Activated T-helper 1 cell treated with anti-CD3 and anti-CD28 coated beads, Interleukin-12 subunit alpha, Interleukin-12 subunit beta, Interleukin-2, Interleukin-4 antibody, amounts not matched to agents 30 ng/mL and 10 ng/mL and 1 ng/mL, durations not matched to agents 14 hours and 24 hours and 36 hours (primary cell): ENCODE results near the gene DMBX1. TPM values are rescaled to one million over a fixed set of nuclear protein-coding genes. Genes with fewer than 3 reads are reported as not detected.

ENCODE experiments used
- DNase-seq: peaks from one replicate; pipeline ENCODE4 v3.0.0; 2021; ENCODE audit warnings: low spot score
- H3K27ac Mint-ChIP-seq: one replicate; pipeline ENCODE4 v1.8.0; 2021; ENCODE audit warnings: mild to moderate bottlenecking, mixed read lengths
- H3K27me3 Mint-ChIP-seq: one replicate; pipeline ENCODE4 v1.8.0; 2022; ENCODE audit warnings: mild to moderate bottlenecking, moderate library complexity, mixed read lengths; ENCODE audit not compliant: insufficient read depth
- H3K36me3 Mint-ChIP-seq: one replicate; pipeline ENCODE4 v1.8.0; 2021; ENCODE audit warnings: low read depth, mixed read lengths
- H3K4me1 Mint-ChIP-seq: one replicate; pipeline ENCODE4 v1.8.0; 2021; ENCODE audit warnings: low read depth, mixed read lengths
- H3K4me3 Mint-ChIP-seq: one replicate; pipeline ENCODE4 v1.8.0; 2021; ENCODE audit warnings: mild to moderate bottlenecking, moderate library complexity, mixed read lengths
- H3K9me3 Mint-ChIP-seq: one replicate; pipeline ENCODE4 v1.8.0; 2021; ENCODE audit warnings: mixed read lengths
- intact Hi-C: fragments of 100-400 bp; cut with micrococcal nuclease; formaldehyde crosslinking; loops from one replicate; pipeline ENCODE4 v1.15.1; 2024
- total RNA-seq: library from RNA; stranded (reverse); gene quantifications from 2 replicates; pipeline ENCODE4 v1.2.3, GENCODE V29; 2022

Gene DMBX1
- total RNA-seq, 1 donor from 2014 or later, result not detected

DNA sequence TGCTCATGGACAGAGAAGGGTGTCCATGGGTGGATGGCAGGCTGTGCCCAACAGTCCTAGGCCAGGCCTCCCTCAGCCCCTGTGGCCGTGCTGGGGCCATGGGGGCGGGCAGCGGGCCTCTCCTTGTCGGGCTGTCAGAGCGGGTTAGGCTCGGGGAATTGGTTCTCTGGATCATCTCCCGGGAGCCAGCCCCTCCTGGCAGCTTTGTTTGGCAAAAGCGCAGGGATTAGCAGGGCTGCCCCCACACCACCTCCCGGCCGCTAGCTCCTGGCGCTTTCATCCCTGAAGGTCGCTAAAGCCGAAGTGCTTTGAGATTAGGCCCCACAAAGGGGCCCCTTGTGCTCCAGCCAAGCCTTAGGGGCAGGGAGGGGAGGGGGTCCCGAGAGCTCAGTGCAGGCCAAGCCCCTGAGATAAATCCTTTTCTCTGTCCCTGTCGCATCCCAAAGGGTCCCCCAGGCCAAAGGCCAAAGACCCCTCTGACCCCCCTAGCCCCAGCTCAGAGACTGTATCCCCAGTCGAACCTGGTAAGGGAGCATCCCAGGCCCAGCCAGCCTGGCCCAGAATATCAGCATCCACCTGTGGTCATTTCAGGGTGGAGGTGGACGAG, 9.8 kb upstream of the DMBX1 start:
- Mint-ChIP-seq H3K27ac (no peak overlapping the region), H3K36me3 (no peaks in the 10 kb centered on the region), H3K9me3 (no peaks in the 10 kb centered on the region), H3K4me1 (no peaks in the 10 kb centered on the region), H3K4me3 (no peak overlapping the region), H3K27me3 (peaks cover 43% of the 10 kb centered on the region)
- intact Hi-C loops, result no loop called here
- DNase-seq, result no peak

DNA sequence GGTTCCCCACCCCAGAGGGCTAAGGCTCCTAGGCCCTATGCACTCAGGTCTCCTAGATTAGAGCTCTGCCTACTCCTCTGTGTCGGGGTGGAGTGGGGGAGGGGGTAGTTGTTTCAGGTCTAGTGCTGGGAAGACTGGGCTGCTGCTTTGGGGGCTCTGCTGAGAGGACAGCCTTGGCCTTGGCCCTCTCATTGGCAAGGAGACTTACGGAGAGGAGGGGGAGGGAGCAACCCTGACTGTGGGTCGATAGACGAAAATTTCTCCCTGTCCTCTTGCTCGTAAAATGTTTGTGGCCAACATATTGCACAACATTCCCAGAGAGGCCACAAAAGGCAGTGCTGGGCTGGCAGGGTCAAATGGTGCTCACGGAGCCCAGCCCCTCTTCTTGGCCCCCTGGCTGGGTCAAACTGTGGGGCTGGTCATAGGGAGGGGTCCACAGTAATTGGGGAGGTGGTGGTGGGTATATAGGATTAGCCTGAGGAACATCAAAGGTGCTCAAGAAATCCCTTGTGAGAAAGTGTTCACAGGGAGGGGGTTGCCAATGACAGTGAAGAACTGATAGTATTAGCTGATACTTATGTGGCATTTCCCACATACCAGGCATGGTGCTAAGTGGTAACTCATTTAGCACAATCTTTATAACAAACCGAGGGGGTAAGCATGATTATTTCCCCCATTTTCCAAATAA, 8.5 kb upstream of the DMBX1 start:
- peaks cover 46% of the 10 kb centered on the region for H3K27me3 Mint-ChIP-seq
- no peak overlapping the region for H3K4me3 Mint-ChIP-seq
- no peaks in the 10 kb centered on the region for H3K9me3 Mint-ChIP-seq
- H3K27ac Mint-ChIP-seq, result no peak overlapping the region
- no peaks in the 10 kb centered on the region for H3K4me1 Mint-ChIP-seq
- intact Hi-C loops, result no loop called here
- no peak for DNase-seq
- no peaks in the 10 kb centered on the region for H3K36me3 Mint-ChIP-seq

DNA sequence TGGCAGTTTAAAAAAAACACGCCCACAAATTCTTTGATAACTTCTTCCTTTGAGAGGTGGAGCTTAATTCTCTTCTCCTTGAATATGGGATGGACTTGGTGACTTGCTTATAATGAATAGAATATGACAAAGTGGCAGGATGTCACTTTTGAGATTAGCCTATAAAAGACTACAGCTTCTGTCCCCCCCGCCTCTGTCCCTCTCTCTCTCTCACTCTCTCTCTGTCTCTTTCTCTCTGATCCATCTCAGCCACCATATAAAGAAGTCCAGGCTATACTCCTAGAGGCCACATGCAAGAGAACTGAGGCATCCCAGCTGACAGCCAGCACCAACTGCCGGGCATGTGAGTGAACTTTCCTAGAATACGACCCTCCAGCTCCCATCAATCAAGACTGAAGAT, 7.7 kb upstream of the DMBX1 start:
- intact Hi-C loops, result no loop called here
- no peak overlapping the region for H3K4me3 Mint-ChIP-seq
- no peaks in the 10 kb centered on the region for H3K4me1 Mint-ChIP-seq
- H3K27me3 Mint-ChIP-seq, result peaks cover 50% of the 10 kb centered on the region
- DNase-seq, result no peak
- no peak overlapping the region for H3K27ac Mint-ChIP-seq
- H3K36me3 Mint-ChIP-seq, result no peaks in the 10 kb centered on the region
- no peaks in the 10 kb centered on the region for H3K9me3 Mint-ChIP-seq

DNA sequence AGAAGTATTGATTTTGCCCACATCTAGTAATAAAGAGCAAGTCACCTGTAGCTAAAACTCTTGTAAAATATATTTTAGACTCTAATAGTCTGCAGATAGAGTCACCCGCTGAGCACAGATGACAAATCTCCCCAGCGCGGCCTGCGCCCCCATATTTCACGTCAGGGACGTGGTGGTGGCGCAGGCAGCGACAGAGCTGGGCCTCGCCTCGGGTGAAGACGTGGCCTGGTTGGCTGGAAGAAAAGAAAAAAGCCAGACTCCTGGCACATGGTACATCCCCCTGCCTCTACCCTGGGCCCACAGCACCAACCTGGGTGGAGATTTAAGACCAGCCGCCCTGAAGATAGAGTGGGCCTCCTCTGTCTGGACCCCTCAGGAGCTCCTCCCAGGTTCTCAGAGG, 6.0 kb upstream of the DMBX1 start:
- intact Hi-C loops, result no loop called here
- no peaks in the 10 kb centered on the region for H3K4me1 Mint-ChIP-seq
- peaks cover 67% of the 10 kb centered on the region for H3K27me3 Mint-ChIP-seq
- H3K27ac Mint-ChIP-seq, result no peak overlapping the region
- no peak overlapping the region for H3K4me3 Mint-ChIP-seq
- DNase-seq, result no peak
- H3K9me3 Mint-ChIP-seq, result no peaks in the 10 kb centered on the region
- peaks cover 2% of the 10 kb centered on the region for H3K36me3 Mint-ChIP-seq

DNA sequence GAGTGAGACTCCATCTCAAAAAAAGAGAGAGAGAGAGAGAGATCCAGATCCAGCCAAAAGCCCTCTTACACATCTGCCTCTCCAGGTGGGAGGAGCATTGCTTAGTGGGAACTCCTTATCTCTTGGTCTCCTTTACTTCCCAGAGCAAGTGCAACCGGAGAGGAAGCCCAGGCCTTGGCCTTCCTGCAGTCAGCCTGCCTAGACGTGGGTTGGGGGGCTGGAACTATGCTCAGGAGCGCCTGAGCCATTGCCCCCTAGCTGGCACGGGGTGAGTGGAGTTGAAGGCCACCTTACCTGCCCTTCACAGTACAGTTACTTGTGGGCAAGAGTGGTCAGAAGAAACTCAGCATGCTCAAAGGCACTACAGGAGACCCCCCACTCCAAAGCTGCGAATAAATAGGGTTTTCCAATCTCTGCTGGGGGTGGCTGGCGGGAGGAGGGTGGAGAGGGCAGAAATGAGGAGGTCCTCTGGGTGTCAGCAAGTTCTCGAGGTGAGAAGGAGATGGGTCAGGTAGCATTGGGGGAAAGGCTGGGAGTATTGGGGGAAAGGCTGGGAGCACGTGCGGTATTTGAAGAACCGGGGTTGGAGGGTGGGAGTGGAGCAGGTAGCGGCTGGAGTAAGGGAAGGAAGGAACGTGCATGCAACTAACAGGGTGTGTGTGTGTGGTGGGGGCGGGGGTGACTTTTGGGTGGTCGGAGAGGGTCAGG, 4.7 kb upstream of the DMBX1 start:
- H3K36me3 Mint-ChIP-seq, result peaks cover 4% of the 10 kb centered on the region
- DNase-seq, result no peak
- peaks cover 9% of the 10 kb centered on the region for H3K4me1 Mint-ChIP-seq
- intact Hi-C loops, result no loop called here
- H3K9me3 Mint-ChIP-seq, result no peaks in the 10 kb centered on the region
- H3K27ac Mint-ChIP-seq, result no peak overlapping the region
- H3K27me3 Mint-ChIP-seq, result peaks cover 75% of the 10 kb centered on the region
- H3K4me3 Mint-ChIP-seq, result no peak overlapping the region

DNA sequence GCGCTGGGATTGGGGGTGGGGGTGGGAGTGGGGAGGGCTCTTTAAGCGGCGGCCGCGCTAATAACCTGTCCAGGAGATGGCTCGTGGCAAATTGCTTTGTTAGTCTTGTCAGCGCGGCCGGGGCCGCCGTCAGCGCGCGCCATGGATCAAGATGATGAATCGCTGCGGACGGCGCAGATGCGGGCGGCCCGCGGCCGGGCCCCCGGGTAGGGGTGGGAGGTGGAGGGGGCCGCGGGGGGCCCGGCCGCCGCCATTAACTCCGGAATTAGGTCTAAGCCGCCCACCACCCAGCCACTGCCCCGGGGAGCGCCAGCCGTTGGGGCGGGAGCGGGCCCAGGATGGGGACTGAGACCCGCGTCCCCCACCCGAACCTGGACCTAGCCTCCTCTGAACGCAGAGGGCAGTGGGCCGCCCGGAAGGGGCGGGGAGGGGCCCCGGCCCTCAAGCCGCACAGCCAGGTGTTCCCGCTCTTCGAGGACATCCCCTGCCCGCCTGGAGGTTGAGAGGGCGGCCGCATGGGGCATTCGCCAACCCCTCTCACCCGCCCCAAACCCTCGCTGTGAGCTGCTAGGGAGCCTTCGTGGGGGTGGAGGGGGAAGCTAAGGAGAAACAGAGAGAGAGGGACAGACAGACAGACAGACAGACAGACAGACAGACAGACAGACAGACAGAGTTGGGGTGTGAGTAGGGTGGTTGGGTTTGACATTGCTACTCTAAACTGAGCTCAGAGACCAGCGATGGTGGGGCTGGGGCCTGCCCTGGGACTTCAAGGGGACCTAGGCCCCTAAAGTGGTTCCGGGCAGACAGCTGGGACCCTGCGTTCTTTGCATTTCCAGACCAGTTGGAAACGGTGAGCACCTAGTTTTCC, 3.8 kb upstream of the DMBX1 start:
- no peak overlapping the region for H3K4me3 Mint-ChIP-seq
- intact Hi-C loops, result no loop called here
- no peak for DNase-seq
- H3K9me3 Mint-ChIP-seq, result no peaks in the 10 kb centered on the region
- H3K27ac Mint-ChIP-seq, result no peak overlapping the region
- H3K27me3 Mint-ChIP-seq, result peaks cover 79% of the 10 kb centered on the region
- peaks cover 13% of the 10 kb centered on the region for H3K4me1 Mint-ChIP-seq
- H3K36me3 Mint-ChIP-seq, result peaks cover 6% of the 10 kb centered on the region

DNA sequence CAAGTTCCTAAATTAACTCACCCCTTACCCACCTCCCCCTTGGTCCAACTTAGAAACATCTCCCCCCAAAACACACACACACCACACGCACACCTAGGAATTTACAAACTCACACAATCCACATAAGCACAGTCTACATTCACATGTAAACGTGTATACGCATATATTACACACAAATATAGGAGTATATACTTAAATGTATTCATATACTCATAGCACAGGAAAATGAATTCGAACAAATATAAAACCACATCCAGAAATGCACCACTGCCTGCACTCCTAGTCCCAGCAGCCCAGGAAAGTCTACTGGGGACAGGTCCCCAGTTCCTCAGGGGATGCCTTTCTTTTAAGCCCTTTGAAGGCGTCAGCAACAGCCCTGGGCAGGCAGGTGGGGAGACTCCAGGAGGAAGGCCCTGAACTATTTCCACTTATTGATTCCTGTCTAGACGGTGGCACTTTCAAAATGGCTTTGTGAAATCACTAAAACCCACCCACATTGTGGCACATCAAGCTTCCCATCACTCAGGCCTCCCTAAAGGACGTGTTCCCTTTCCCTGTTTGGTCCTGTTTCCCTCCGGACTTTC, 3.1 kb upstream of the DMBX1 start:
- Mint-ChIP-seq H3K4me3 (no peak overlapping the region), H3K9me3 (no peaks in the 10 kb centered on the region), H3K27me3 (peaks cover 83% of the 10 kb centered on the region), H3K27ac (no peak overlapping the region), H3K4me1 (peaks cover 14% of the 10 kb centered on the region), H3K36me3 (peaks cover 6% of the 10 kb centered on the region)
- intact Hi-C loops, result no loop called here
- no peak for DNase-seq

DNA sequence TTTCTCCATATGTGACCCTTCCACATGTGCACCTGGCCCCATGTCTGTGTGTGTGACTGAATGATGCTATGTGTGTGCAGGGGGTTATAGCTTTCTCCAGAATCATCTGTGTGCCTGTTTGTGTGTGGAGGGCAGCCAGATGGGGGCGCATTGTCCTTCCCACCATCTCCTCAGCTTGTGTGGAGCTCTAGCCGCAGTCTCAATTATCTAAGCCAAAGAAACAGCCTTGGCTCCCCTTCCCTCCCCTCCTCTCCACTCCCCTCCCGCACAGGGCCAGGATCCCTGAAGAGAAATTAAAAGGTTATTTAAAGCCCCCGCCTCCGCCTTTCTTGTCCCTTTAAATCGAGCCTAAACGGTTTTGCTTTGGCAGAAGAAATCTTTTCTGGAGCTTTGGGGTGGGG, 1.8 kb upstream of the DMBX1 start:
- no peaks in the 10 kb centered on the region for H3K9me3 Mint-ChIP-seq
- H3K27me3 Mint-ChIP-seq, result peaks cover 84% of the 10 kb centered on the region
- intact Hi-C loops, result loop anchor here (2.0 kb wide), 1 partner anchor 39 kb away; no protein-coding TSS in a partner anchor
- no peak overlapping the region for H3K4me3 Mint-ChIP-seq
- no peak for DNase-seq
- no peak overlapping the region for H3K27ac Mint-ChIP-seq
- H3K4me1 Mint-ChIP-seq, result peaks cover 27% of the 10 kb centered on the region
- H3K36me3 Mint-ChIP-seq, result peaks cover 9% of the 10 kb centered on the region

DNA sequence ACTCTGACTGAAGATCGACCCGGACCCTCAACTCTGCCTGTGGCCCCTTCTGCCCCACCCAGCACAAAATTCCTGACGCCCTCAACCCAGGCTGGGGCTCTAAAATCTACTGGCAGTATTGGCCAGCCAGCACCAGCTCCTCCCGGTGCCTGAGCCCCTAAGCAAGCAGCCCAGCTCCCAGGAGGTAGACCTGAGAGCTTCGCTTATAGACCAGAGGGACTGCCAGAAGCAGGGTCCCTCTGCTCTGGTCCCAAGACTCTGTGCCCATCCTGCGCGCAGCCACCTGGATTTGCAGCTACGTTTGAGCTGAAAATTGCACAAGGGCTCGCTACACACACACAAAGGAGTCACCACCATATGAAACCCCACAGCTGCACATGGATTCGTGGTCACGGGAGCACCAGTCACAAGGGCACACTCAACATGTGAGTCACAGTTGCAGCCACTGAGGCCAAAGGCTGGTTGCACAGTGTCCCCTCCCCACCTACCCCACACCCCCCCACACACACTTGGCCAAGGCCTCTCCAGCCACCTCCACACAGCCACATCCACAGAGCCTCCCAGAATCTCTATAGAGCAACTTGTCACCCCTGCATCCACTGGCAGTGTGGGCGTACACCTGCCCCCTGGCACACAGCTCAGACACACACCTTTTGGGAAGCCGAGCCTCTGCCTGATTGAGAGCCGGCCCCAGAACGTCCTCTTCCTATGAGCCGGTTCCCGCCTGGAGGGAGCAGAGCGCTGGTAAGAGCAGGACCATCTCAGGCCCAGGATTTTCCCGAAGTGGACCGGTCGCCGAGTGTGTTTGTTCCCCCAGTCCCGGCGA, 1.1 kb upstream of the DMBX1 start:
- Mint-ChIP-seq H3K27ac (peak overlapping the region; percentile 23), H3K4me1 (peaks cover 28% of the 10 kb centered on the region), H3K4me3 (peak overlapping the region; percentile 80), H3K36me3 (peaks cover 9% of the 10 kb centered on the region), H3K27me3 (peaks cover 87% of the 10 kb centered on the region), H3K9me3 (no peaks in the 10 kb centered on the region)
- no peak for DNase-seq
- intact Hi-C loops, result loop anchor here (1.0 to 2.0 kb wide), 2 partner anchors 40 kb away; no protein-coding TSS in a partner anchor

DNA sequence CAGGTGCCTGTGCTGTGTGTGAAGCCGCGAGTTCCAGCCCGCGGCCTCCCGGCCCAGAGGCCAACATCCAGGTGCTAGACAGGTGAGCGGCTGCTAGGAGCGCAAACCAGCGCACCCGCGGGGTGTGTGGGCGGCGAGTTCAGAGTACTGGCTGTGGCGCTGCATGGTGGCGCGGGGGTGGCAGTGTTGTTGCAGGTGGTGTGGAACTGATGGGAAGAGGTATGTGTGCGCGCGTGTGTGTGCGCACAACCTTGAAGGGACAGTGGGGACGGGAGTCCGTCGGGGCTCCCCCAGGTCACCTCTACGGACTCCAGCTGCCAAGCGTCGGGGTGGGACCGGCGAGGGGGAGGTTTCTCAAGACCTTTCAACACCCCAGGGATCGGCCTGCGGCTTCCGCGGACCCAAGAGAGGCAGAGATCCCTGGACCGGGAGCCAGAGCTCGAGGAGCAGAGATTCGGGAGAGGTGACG, 433 bp upstream of the DMBX1 start:
- peaks cover 9% of the 10 kb centered on the region for H3K36me3 Mint-ChIP-seq
- peak overlapping the region; percentile 80 for H3K4me3 Mint-ChIP-seq
- no peak for DNase-seq
- intact Hi-C loops, result loop anchor here (1.0 to 2.0 kb wide), 2 partner anchors 39 to 40 kb away; no protein-coding TSS in a partner anchor
- no peaks in the 10 kb centered on the region for H3K9me3 Mint-ChIP-seq
- peak overlapping the region; percentile 23 for H3K27ac Mint-ChIP-seq
- peaks cover 89% of the 10 kb centered on the region for H3K27me3 Mint-ChIP-seq
- peaks cover 28% of the 10 kb centered on the region for H3K4me1 Mint-ChIP-seq

DNA sequence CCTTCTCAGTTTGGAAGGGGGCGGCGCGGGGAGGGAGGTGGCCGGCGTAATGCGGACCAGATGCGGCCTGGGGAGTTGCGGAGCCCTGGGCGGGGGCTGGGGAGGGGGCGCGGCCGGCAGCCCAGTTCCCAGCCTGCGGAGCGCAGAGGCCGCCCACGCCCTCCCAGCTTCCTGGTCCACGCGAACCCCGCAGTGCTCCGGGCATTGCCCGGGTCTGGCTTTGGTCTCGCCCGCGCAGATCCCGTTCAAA, 695 bp downstream of the DMBX1 start:
- H3K9me3 Mint-ChIP-seq, result no peaks in the 10 kb centered on the region
- H3K27ac Mint-ChIP-seq, result no peak overlapping the region
- intact Hi-C loops, result loop anchor here (5.0 kb wide), 1 partner anchor 737 kb away; no protein-coding TSS in a partner anchor
- DNase-seq, result no peak
- peaks cover 88% of the 10 kb centered on the region for H3K27me3 Mint-ChIP-seq
- H3K36me3 Mint-ChIP-seq, result peaks cover 9% of the 10 kb centered on the region
- H3K4me1 Mint-ChIP-seq, result peaks cover 28% of the 10 kb centered on the region
- H3K4me3 Mint-ChIP-seq, result peak overlapping the region; percentile 19
